H1 (cell line): ENCODE results near the gene GRIN3A. TPM values are rescaled to one million over a fixed set of nuclear protein-coding genes. Genes with fewer than 3 reads are reported as not detected.

Source experiments
- CTCF ChIA-PET: fragments of 300-600 bp; sonication (Branson Sonifier 250); formaldehyde crosslinking; loops from one replicate; lab custom pipeline; 2021; ENCODE audit not compliant: partially characterized antibody; lab: Charles Lee
- POLR2A ChIA-PET: fragments of 300-600 bp; sonication (Branson Sonifier 250); formaldehyde crosslinking; loops from one replicate; lab custom pipeline; 2021; ENCODE audit warnings: inconsistent platforms; ENCODE audit not compliant: partially characterized antibody; lab: Charles Lee
- DNase-seq, 2 experiments: peaks; one replicate each; pipeline versions ENCODE4 v3.0.0 to v3.0.0-alpha.2; 2010 to 2022; ENCODE audit warnings: low spot score in 2 of 2, low read depth in 1 of 2, mixed read lengths in 1 of 2
- FAIRE-seq: peaks from 2 replicates; lab custom pipeline; 2011; peaks lifted over from hg19 to GRCh38; lab: Jason Lieb, UNC
- H2AFZ ChIP-seq: 2 replicates; pipeline ENCODE4 v1.8.1; 2012; ENCODE audit warnings: low read length, inconsistent platforms
- H2AK5ac ChIP-seq: 2 replicates; pipeline ENCODE4 v1.6.1; 2013; ENCODE audit warnings: low read depth, low read length
- H2BK120ac ChIP-seq: replicated peaks from 2 replicates; pipeline ENCODE3; 2013; ENCODE audit warnings: low read depth, low read length, inconsistent platforms
- H2BK12ac ChIP-seq: 2 replicates; pipeline ENCODE4 v1.6.1; 2013; ENCODE audit warnings: low read depth, low read length
- H2BK15ac ChIP-seq: 2 replicates; pipeline ENCODE4 v1.6.1; 2013; ENCODE audit warnings: low read length
- H2BK20ac ChIP-seq: 2 replicates; pipeline ENCODE4 v1.6.1; 2013; ENCODE audit warnings: low read length
- H2BK5ac ChIP-seq: 2 replicates; pipeline ENCODE4 v1.6.1; 2013; ENCODE audit warnings: low read depth, low read length
- H3K14ac ChIP-seq: 2 replicates; pipeline ENCODE4 v1.6.1; 2013; ENCODE audit warnings: inconsistent platforms; ENCODE audit not compliant: insufficient read length
- H3K18ac ChIP-seq: 2 replicates; pipeline ENCODE4 v1.6.1; 2013; ENCODE audit warnings: low read length; ENCODE audit errors: extremely low read depth
- H3K23ac ChIP-seq: 2 replicates; pipeline ENCODE4 v1.6.1; 2013; ENCODE audit warnings: inconsistent platforms; ENCODE audit not compliant: insufficient read length
- H3K23me2 ChIP-seq: 2 replicates; pipeline ENCODE4 v1.6.1; 2013; ENCODE audit warnings: low read depth, low read length
- H3K27ac ChIP-seq: 2 replicates; pipeline ENCODE4 v1.6.1; 2011; ENCODE audit warnings: low read depth, low read length, inconsistent platforms
- H3K27me3 ChIP-seq, 4 experiments: replicated peaks in 1 of 4; 1 replicate in 1 of 4; 2 replicates in 3 of 4; pipeline versions ENCODE4 v1.6.1 to v1.8.1; 2011 to 2013; ENCODE audit warnings: low read length in 3 of 4, mild to moderate bottlenecking in 3 of 4, inconsistent platforms in 2 of 4, mixed read lengths in 2 of 4, moderate library complexity in 1 of 4; ENCODE audit not compliant: control insufficient read depth in 3 of 4, insufficient read depth in 3 of 4; ENCODE audit errors: extremely low read depth in 1 of 4
- H3K36me3 ChIP-seq, 4 experiments: 2 replicates each; pipeline versions ENCODE4 v1.6.1 to v1.8.1; 2011 to 2013; ENCODE audit warnings: mild to moderate bottlenecking in 4 of 4, low read length in 3 of 4, moderate library complexity in 2 of 4, control low read depth in 1 of 4, inconsistent platforms in 1 of 4; ENCODE audit not compliant: insufficient read depth in 4 of 4, control insufficient read depth in 2 of 4
- H3K4ac ChIP-seq: replicated peaks from 2 replicates; pipeline ENCODE3; 2013; ENCODE audit warnings: low read length, low read depth, mixed read lengths, inconsistent platforms; ENCODE audit not compliant: insufficient read length
- H3K4me1 ChIP-seq, 4 experiments: replicated peaks in 1 of 4; 1 replicate in 1 of 4; 2 replicates in 3 of 4; pipeline versions ENCODE4 v1.6.1 to v1.8.1; 2011 to 2013; ENCODE audit warnings: low read length in 3 of 4, inconsistent platforms in 2 of 4, mixed read lengths in 1 of 4; ENCODE audit not compliant: insufficient read depth in 4 of 4, control insufficient read depth in 3 of 4
- H3K4me2 ChIP-seq, 2 experiments: 2 replicates each; pipeline versions ENCODE4 v1.6.1 to v1.8.1; 2011 to 2013; ENCODE audit warnings: low read depth in 2 of 2, low read length in 2 of 2, control low read depth in 1 of 2, inconsistent platforms in 1 of 2, mild to moderate bottlenecking in 1 of 2; ENCODE audit not compliant: insufficient read depth in 1 of 2
- H3K4me3 ChIP-seq, 4 experiments: fragments of 200-600, 300-600 bp in 1 of 4; sonication (generic), shearing (Covaris generic), sonication (Bioruptor Twin) in 1 of 4; 2 replicates each; pipeline versions ENCODE4 v1.5.1 to v1.8.1; 2011 to 2016; ENCODE audit warnings: low read length in 4 of 4, low read depth in 3 of 4, control low read depth in 2 of 4, inconsistent platforms in 2 of 4, mild to moderate bottlenecking in 2 of 4, mixed read lengths in 1 of 4, moderate library complexity in 1 of 4; ENCODE audit not compliant: insufficient read depth in 2 of 4; ENCODE audit errors: extremely low read depth in 1 of 4
- H3K56ac ChIP-seq: replicated peaks from 2 replicates; pipeline ENCODE3; 2013; ENCODE audit warnings: low read depth, mild to moderate bottlenecking, mixed read lengths, low read length, inconsistent platforms; ENCODE audit not compliant: insufficient read length
- H3K79me1 ChIP-seq: 2 replicates; pipeline ENCODE4 v1.6.1; 2013; ENCODE audit warnings: low read depth, low read length, control low read depth
- H3K79me2 ChIP-seq, 2 experiments: 2 replicates each; pipeline versions ENCODE4 v1.6.1 to v1.8.1; 2012 to 2013; ENCODE audit warnings: low read length in 2 of 2, mild to moderate bottlenecking in 2 of 2, inconsistent platforms in 1 of 2; ENCODE audit not compliant: insufficient read depth in 2 of 2, control insufficient read depth in 1 of 2
- H3K9ac ChIP-seq, 4 experiments: replicated peaks in 1 of 4; 1 replicate in 1 of 4; 2 replicates in 3 of 4; pipeline versions ENCODE4 v1.6.1 to v1.8.1; 2011 to 2013; ENCODE audit warnings: low read depth in 3 of 4, low read length in 3 of 4, control low read depth in 2 of 4, mild to moderate bottlenecking in 2 of 4, moderate library complexity in 2 of 4, inconsistent platforms in 1 of 4; ENCODE audit errors: extremely low read depth in 1 of 4
- H3K9me3 ChIP-seq, 2 experiments: 2 replicates each; pipeline versions ENCODE4 v1.6.1 to v1.8.1; 2012 to 2013; ENCODE audit warnings: mild to moderate bottlenecking in 2 of 2, moderate library complexity in 2 of 2, control low read depth in 1 of 2, inconsistent platforms in 1 of 2, low read depth in 1 of 2, low read length in 1 of 2, mixed read lengths in 1 of 2; ENCODE audit not compliant: insufficient read depth in 2 of 2
- H4K20me1 ChIP-seq, 2 experiments: replicated peaks in 1 of 2; 2 replicates each; pipeline versions ENCODE3 to v1.8.1; 2011 to 2013; ENCODE audit warnings: inconsistent platforms in 2 of 2, low read length in 2 of 2, mild to moderate bottlenecking in 1 of 2; ENCODE audit not compliant: insufficient read depth in 2 of 2, control insufficient read depth in 1 of 2
- H4K5ac ChIP-seq: 2 replicates; pipeline ENCODE4 v1.6.1; 2013; ENCODE audit warnings: low read length, low read depth, mixed read lengths, inconsistent platforms; ENCODE audit not compliant: insufficient read length
- H4K8ac ChIP-seq: 2 replicates; pipeline ENCODE4 v1.8.0; 2013; ENCODE audit warnings: mild to moderate bottlenecking, moderate library complexity, low read length, inconsistent platforms; ENCODE audit not compliant: insufficient read depth; ENCODE audit errors: extremely low read depth
- H4K91ac ChIP-seq: replicated peaks from 2 replicates; pipeline ENCODE3; 2013; ENCODE audit warnings: low read length, mixed read lengths, inconsistent platforms; ENCODE audit not compliant: insufficient read length
- BRCA1 ChIP-seq: IDR thresholded peaks from 2 replicates; pipeline ENCODE4 v1.6.1; 2012; ENCODE audit warnings: low read depth, low read length, improper control_type of control experiment
- CEBPB ChIP-seq: IDR thresholded peaks from 2 replicates; pipeline ENCODE4 v1.6.1; 2012; ENCODE audit warnings: low read depth, low read length
- CHD1 ChIP-seq: IDR thresholded peaks from 2 replicates; pipeline ENCODE4 v1.6.1; 2012; ENCODE audit warnings: low read depth, low read length, improper control_type of control experiment
- CTCF ChIP-seq, 3 experiments: IDR thresholded peaks; 1 replicate in 2 of 3; 2 replicates in 1 of 3; pipeline versions ENCODE4 v1.5.1 to v1.6.1; 2011; ENCODE audit warnings: low read length in 3 of 3, mild to moderate bottlenecking in 3 of 3, inconsistent platforms in 2 of 3, low read depth in 1 of 3, moderate library complexity in 1 of 3; ENCODE audit not compliant: insufficient read depth in 1 of 3; ENCODE audit errors: control extremely low read depth in 1 of 3
- EGR1 ChIP-seq: IDR thresholded peaks from 2 replicates; pipeline ENCODE4 v1.6.1; 2011; ENCODE audit warnings: low read depth, low read length, borderline replicate concordance
- JUN ChIP-seq: IDR thresholded peaks from 2 replicates; pipeline ENCODE4 v1.6.1; 2011; ENCODE audit warnings: low read depth, mild to moderate bottlenecking, improper control_type of control experiment, low read length
- MAFK ChIP-seq: IDR thresholded peaks from 2 replicates; pipeline ENCODE4 v1.6.1; 2012; ENCODE audit warnings: low read depth, mild to moderate bottlenecking, improper control_type of control experiment, low read length
- MAX ChIP-seq: IDR thresholded peaks from 2 replicates; pipeline ENCODE4 v1.6.1; 2012; ENCODE audit warnings: inconsistent platforms
- RAD21 ChIP-seq, 2 experiments: IDR thresholded peaks in 1 of 2; conservative IDR thresholded peaks in 1 of 2; 2 replicates each; pipeline ENCODE4 v1.6.1; 2011; ENCODE audit warnings: low read depth in 2 of 2, low read length in 2 of 2, improper control_type of control experiment in 1 of 2, inconsistent platforms in 1 of 2, mild to moderate bottlenecking in 1 of 2, moderate library complexity in 1 of 2
- RXRA ChIP-seq: IDR thresholded peaks from 2 replicates; pipeline ENCODE4 v1.6.1; 2011; ENCODE audit warnings: low read depth, mild to moderate bottlenecking, low read length, moderate library complexity; ENCODE audit not compliant: insufficient read depth
- SIN3A ChIP-seq, 2 experiments: IDR thresholded peaks in 1 of 2; conservative IDR thresholded peaks in 1 of 2; 2 replicates each; pipeline ENCODE4 v1.6.1; 2011 to 2012; ENCODE audit warnings: low read length in 2 of 2, improper control_type of control experiment in 1 of 2, low read depth in 1 of 2, mild to moderate bottlenecking in 1 of 2
- SIRT6 ChIP-seq: IDR thresholded peaks from one replicate; pipeline ENCODE4 v1.7.1; 2012; ENCODE audit warnings: low read length, inconsistent platforms
- WGBS, 2 experiments: shearing (Covaris generic) in 1 of 2; methylation state at CpG; one replicate each; pipeline versions ENCODE4 v1.1.6 to v1.1.7; 2013 to 2015; ENCODE audit warnings: low lambda C conversion rate in 2 of 2, mixed read lengths in 2 of 2, inconsistent platforms in 1 of 2, low coverage in 1 of 2, missing lambda C conversion rate in 1 of 2; ENCODE audit not compliant: insufficient replicate concordance in 2 of 2, insufficient coverage in 1 of 2, insufficient read length in 1 of 2; ENCODE audit errors: extremely low coverage in 1 of 2, missing lambda C conversion rate in 1 of 2; 5-methylcytosine and 5-hydroxymethylcytosine counted together
- polyA plus RNA-seq, 7 experiments: library from polyadenylated mRNA; depleted of rRNA in 3 of 7; stranded (reverse) in 5 of 7; unstranded in 2 of 7; fragments of >200 nt in 5 of 7; fragments of 200-250 nt in 2 of 7; gene quantifications; 1 replicate in 5 of 7; 2 replicates in 1 of 7; 4 replicates in 1 of 7; pipeline versions ENCODE4 v1.2.1 to v1.2.3, GENCODE V29; 2011 to 2013; ENCODE audit warnings: missing spikeins in 2 of 7, mixed read lengths in 2 of 7
- total RNA-seq: library from RNA; stranded (reverse); fragmentation: NEBNext Ultra II Directional; extraction: Animal tissue kit (Norgen Biotek cat#: 25700); gene quantifications from 2 replicates; pipeline ENCODE4 v1.2.1, GENCODE V29; 2021

Gene GRIN3A
- total and polyA plus RNA-seq, 2 of the 8 experiments (the other 6 are each of a cell fraction or from before 2014, with no cell fraction given) = 0.04 TPM; not detected in 1

- H2AFZ ChIP-seq = no peak overlapping the region
- DNase-seq = no peak
- no peaks in the 10 kb centered on the region for H3K79me2 ChIP-seq
- no peak overlapping the region for H4K91ac ChIP-seq
- no peak overlapping the region for H3K4me3 ChIP-seq
- no peak overlapping the region for H3K56ac ChIP-seq
- no peak overlapping the region for H3K4me2 ChIP-seq
- POLR2A ChIA-PET = no interaction called here
- H3K23me2 ChIP-seq = no peaks in the 10 kb centered on the region
- no peak overlapping the region for H2BK120ac ChIP-seq
- H2BK5ac ChIP-seq = no peak overlapping the region
- no peak overlapping the region for H2AK5ac ChIP-seq
- H3K79me1 ChIP-seq = no peaks in the 10 kb centered on the region
- CTCF ChIA-PET = interaction anchor here (1.6 kb wide), 1 partner anchor 31 kb away, joined by 4 read pairs; no protein-coding TSS in a partner anchor
- H3K4me1 ChIP-seq = no peaks in the 10 kb centered on the region
- H3K18ac ChIP-seq = no peak overlapping the region
- H3K14ac ChIP-seq = no peak overlapping the region
- no peak overlapping the region for H3K4ac ChIP-seq
- H3K9ac ChIP-seq = no peak overlapping the region
- no peak overlapping the region for H2BK12ac ChIP-seq
- H3K27ac ChIP-seq = no peak overlapping the region
- H2BK15ac ChIP-seq = no peak overlapping the region
- H3K9me3 ChIP-seq = no peaks in the 10 kb centered on the region
- FAIRE-seq = no peak
- no peak overlapping the region for H4K8ac ChIP-seq
- WGBS, 2 experiments = 79% methylated on average over 2 of the region's 2 CpGs; no CpG with 5 or more reads in 1 of the 2 experiments
- H2BK20ac ChIP-seq = no peak overlapping the region
- H3K36me3 ChIP-seq = no peaks in the 10 kb centered on the region
- no peak overlapping the region for H4K5ac ChIP-seq
- no peaks in the 10 kb centered on the region for H4K20me1 ChIP-seq
- H3K23ac ChIP-seq = no peak overlapping the region
- H3K27me3 ChIP-seq = no peaks in the 10 kb centered on the region
- TF ChIP-seq CHD1 (no peak), SIRT6 (no peak), BRCA1 (no peak), MAFK (no peak), RAD21 (IDR thresholded peaks at IDR 0.05 in 1 of 2, conservative IDR thresholded peaks at IDR 0.05 in 1 of 2; ENCODE audit: low read depth in 2 of 2, low read length in 2 of 2) (no peak), CTCF (IDR thresholded peaks at IDR 0.05; ENCODE audit: control extremely low read depth in 1 of 3, insufficient read depth in 1 of 3, low read depth in 1 of 3, low read length in 3 of 3) (no peak), RXRA (no peak), CEBPB (no peak), EGR1 (no peak), JUN (no peak), SIN3A (conservative IDR thresholded peaks at IDR 0.05 in 1 of 2, IDR thresholded peaks at IDR 0.05 in 1 of 2; ENCODE audit: low read depth in 1 of 2, low read length in 2 of 2) (no peak), MAX (no peak)
Measured at GRCh38 chr9:101604296-101604695, 134.2 kb downstream of the GRIN3A start.
